OCI-LY1 (cell line): ENCODE data around the gene ING2.

Experiments used
- CTCF ChIP-seq: fragments of 200-600 bp; sonication (generic), shearing (Covaris generic); IDR thresholded peaks from 2 replicates; pipeline ENCODE4 v1.5.1; 2017; ENCODE audit warnings: mild to moderate bottlenecking, antibody characterized with exemption, low read length, moderate library complexity, mixed read lengths
- EZH2 ChIP-seq: fragments of 200-600 bp; sonication (generic), shearing (Covaris generic); IDR thresholded peaks from 2 replicates; pipeline ENCODE4 v1.8.0; 2017; ENCODE audit warnings: borderline replicate concordance, mixed run types, mild to moderate bottlenecking, antibody characterized with exemption, low read length, moderate library complexity, mixed read lengths

DNA sequence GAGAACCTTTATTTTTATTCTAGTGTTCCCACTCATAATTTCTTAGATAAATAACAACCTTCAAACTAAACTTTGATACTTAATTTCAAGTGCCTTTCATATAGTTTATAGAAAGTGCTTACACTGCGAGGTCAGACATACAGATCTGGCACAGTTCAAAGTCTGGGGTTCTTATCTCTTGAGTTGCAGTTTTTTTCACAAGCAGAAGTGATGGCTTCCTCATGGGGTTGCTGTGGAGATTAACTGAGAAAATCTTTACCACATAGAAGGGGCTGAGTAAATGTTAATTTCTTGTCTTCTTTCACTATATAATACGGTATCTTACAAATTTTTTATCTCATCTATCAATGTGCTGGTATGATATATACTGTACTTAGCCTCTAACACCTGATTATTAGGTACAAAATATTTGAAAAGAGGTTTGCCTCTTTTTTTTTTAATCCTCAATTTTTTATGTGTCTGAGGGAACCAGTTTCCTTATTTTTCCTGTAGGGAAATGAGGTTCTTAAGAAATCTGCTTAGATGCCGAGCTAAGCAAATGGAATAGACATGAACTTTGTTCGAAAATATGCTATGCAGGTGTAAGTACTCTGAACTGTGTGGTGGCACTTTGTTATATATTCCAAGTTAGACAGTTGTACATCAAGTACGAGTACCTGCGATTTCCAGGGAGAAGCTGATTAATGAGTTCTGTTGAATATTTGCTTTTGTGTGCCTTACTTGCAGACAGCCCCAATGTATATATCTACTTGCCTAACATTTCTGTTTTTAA, 3.3 kb downstream of the ING2 start:
- TF ChIP-seq CTCF (no peak), EZH2 (no peak)
